ENCODE data around the gene FIGNL1.

FIGNL1 gene

GRCh38 chr7:50446542-50446960 lies 3.6 kb downstream of the FIGNL1 start:
- FAIRE-seq: no peak
- TF ChIP-seq POLR2AphosphoS5 (IDR thresholded peaks at IDR 0.05; ENCODE audit: low read depth, low read length): no peak
- DNase-seq (ENCODE audit: insufficient read length, low spot score): no peak

GRCh38 chr7:50436133-50436806 lies 13.9 kb downstream of the FIGNL1 start:
- DNase-seq (ENCODE audit: insufficient read length, low spot score): no peak
- FAIRE-seq: no peak
- TF ChIP-seq TAF1 (IDR thresholded peaks at IDR 0.05; ENCODE audit: low read depth, low read length) (no peak), SPI1 (IDR thresholded peaks at IDR 0.05; ENCODE audit: low read depth, low read length) (no peak), POU2F2 (IDR thresholded peaks at IDR 0.05; ENCODE audit: low read depth, low read length) (no peak), POLR2AphosphoS5 (IDR thresholded peaks at IDR 0.05; ENCODE audit: low read depth, low read length) (no peak), POLR2A (IDR thresholded peaks at IDR 0.05; ENCODE audit: low read depth, low read length) (no peak), PAX5 (IDR thresholded peaks at IDR 0.05; ENCODE audit: insufficient read depth, low read length, severe bottlenecking) (no peak)

DNA sequence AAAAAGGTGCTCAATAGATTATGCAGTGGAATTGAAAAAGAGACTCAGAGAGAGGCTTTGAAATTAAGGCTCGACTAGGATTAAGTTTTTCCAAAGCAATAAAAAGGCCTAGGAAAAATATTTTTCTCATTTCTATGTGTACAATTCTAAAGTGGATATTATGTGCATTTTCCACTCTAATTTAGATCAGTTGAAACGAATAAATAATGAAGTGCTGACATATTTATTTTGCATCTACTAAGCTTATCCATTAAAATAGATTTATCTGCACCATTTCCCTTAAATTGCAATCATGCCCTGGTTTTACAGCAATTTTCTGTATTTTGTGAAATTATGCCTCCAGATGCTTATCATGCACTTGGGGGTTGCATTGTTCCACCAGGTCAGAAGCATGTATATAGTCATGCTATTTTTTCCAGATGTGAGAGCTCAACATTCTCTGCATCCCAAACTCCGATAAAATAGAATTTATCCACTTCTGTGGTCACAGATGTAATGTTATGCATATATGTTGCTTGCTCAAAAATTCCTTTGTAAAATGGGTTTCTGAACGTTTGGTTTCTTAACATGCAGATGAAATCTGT lies 18.3 kb downstream of the FIGNL1 start:
- TF ChIP-seq PAX5 (IDR thresholded peaks at IDR 0.05; ENCODE audit: insufficient read depth, low read length, severe bottlenecking) (no peak), TAF1 (IDR thresholded peaks at IDR 0.05; ENCODE audit: low read depth, low read length) (no peak)
- FAIRE-seq (no peak), DNase-seq (ENCODE audit: insufficient read length, low spot score) (no peak)

- DNase-seq (ENCODE audit: insufficient read length, low spot score) (no peak), FAIRE-seq (no peak)
- TF ChIP-seq TAF1 (IDR thresholded peaks at IDR 0.05; ENCODE audit: low read depth, low read length) (no peak), POU2F2 (IDR thresholded peaks at IDR 0.05; ENCODE audit: low read depth, low read length) (no peak), SPI1 (IDR thresholded peaks at IDR 0.05; ENCODE audit: low read depth, low read length) (no peak), POLR2AphosphoS5 (IDR thresholded peaks at IDR 0.05; ENCODE audit: low read depth, low read length) (no peak)
Measured at GRCh38 chr7:50431316-50431715, 18.8 kb downstream of the FIGNL1 start.

- TF ChIP-seq PAX5 (IDR thresholded peaks at IDR 0.05; ENCODE audit: insufficient read depth, low read length, severe bottlenecking) (no peak), POLR2A (IDR thresholded peaks at IDR 0.05; ENCODE audit: low read depth, low read length) (no peak), POU2F2 (IDR thresholded peaks at IDR 0.05; ENCODE audit: low read depth, low read length) (no peak), POLR2AphosphoS5 (IDR thresholded peaks at IDR 0.05; ENCODE audit: low read depth, low read length) (no peak), TAF1 (IDR thresholded peaks at IDR 0.05; ENCODE audit: low read depth, low read length) (no peak), SPI1 (IDR thresholded peaks at IDR 0.05; ENCODE audit: low read depth, low read length) (no peak)
- DNase-seq (ENCODE audit: insufficient read length, low spot score) (no peak), FAIRE-seq (no peak)
Measured at GRCh38 chr7:50428911-50429310, 21.2 kb downstream of the FIGNL1 start.

- TF ChIP-seq PAX5 (IDR thresholded peaks at IDR 0.05; ENCODE audit: insufficient read depth, low read length, severe bottlenecking) (no peak), POU2F2 (IDR thresholded peaks at IDR 0.05; ENCODE audit: low read depth, low read length) (no peak), POLR2AphosphoS5 (IDR thresholded peaks at IDR 0.05; ENCODE audit: low read depth, low read length) (no peak), POLR2A (IDR thresholded peaks at IDR 0.05; ENCODE audit: low read depth, low read length) (no peak), TAF1 (IDR thresholded peaks at IDR 0.05; ENCODE audit: low read depth, low read length) (no peak), SPI1 (IDR thresholded peaks at IDR 0.05; ENCODE audit: low read depth, low read length) (no peak)
- no peak for FAIRE-seq
- no peak for DNase-seq (ENCODE audit: insufficient read length, low spot score)
Measured at GRCh38 chr7:50427518-50427917, 22.6 kb downstream of the FIGNL1 start.

- DNase-seq (ENCODE audit: insufficient read length, low spot score) (no peak), FAIRE-seq (no peak)
- TF ChIP-seq TAF1 (IDR thresholded peaks at IDR 0.05; ENCODE audit: low read depth, low read length): no peak
- TF ChIP-seq POLR2A (IDR thresholded peaks at IDR 0.05; ENCODE audit: low read depth, low read length): no peak
- TF ChIP-seq PAX5 (IDR thresholded peaks at IDR 0.05; ENCODE audit: insufficient read depth, low read length, severe bottlenecking): no peak
- no peak for TF ChIP-seq SPI1 (IDR thresholded peaks at IDR 0.05; ENCODE audit: low read depth, low read length)
- no peak for TF ChIP-seq POLR2AphosphoS5 (IDR thresholded peaks at IDR 0.05; ENCODE audit: low read depth, low read length)
- no peak for TF ChIP-seq POU2F2 (IDR thresholded peaks at IDR 0.05; ENCODE audit: low read depth, low read length)
Measured at GRCh38 chr7:50426280-50427045, 23.7 kb downstream of the FIGNL1 start.

DNA sequence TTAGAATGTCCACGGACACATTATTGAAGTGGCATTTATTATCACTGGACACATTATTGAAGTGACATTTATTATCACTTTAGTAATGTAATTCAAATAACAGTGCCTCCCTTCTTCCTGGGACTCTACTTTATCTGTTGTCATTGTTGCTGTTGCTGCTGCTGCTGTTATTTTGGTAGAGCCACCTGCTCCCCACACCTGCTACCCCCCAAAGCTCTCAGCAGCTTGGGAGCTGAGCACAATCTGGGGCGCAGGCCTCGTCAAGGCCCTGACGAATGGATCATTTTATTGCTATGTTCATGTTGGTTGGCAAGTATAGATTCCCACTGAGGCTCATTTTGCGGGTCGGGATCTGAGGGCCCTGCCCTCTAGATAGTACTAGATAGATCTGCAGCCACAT lies 24.8 kb downstream of the FIGNL1 start:
- TF ChIP-seq POLR2AphosphoS5 (IDR thresholded peaks at IDR 0.05; ENCODE audit: low read depth, low read length) (no peak), POU2F2 (IDR thresholded peaks at IDR 0.05; ENCODE audit: low read depth, low read length) (no peak), SPI1 (IDR thresholded peaks at IDR 0.05; ENCODE audit: low read depth, low read length) (no peak), PAX5 (IDR thresholded peaks at IDR 0.05; ENCODE audit: insufficient read depth, low read length, severe bottlenecking) (no peak), TAF1 (IDR thresholded peaks at IDR 0.05; ENCODE audit: low read depth, low read length) (no peak), POLR2A (IDR thresholded peaks at IDR 0.05; ENCODE audit: low read depth, low read length) (no peak)
- DNase-seq (ENCODE audit: insufficient read length, low spot score) (no peak), FAIRE-seq (no peak)

- no peak for FAIRE-seq
- no peak for DNase-seq (ENCODE audit: insufficient read length, low spot score)
- TF ChIP-seq POU2F2 (IDR thresholded peaks at IDR 0.05; ENCODE audit: low read depth, low read length) (no peak), PAX5 (IDR thresholded peaks at IDR 0.05; ENCODE audit: insufficient read depth, low read length, severe bottlenecking) (no peak), POLR2AphosphoS5 (IDR thresholded peaks at IDR 0.05; ENCODE audit: low read depth, low read length) (no peak), TAF1 (IDR thresholded peaks at IDR 0.05; ENCODE audit: low read depth, low read length) (no peak), SPI1 (IDR thresholded peaks at IDR 0.05; ENCODE audit: low read depth, low read length) (no peak), POLR2A (IDR thresholded peaks at IDR 0.05; ENCODE audit: low read depth, low read length) (no peak)
Measured at GRCh38 chr7:50423860-50424259, 26.3 kb downstream of the FIGNL1 start.

DNA sequence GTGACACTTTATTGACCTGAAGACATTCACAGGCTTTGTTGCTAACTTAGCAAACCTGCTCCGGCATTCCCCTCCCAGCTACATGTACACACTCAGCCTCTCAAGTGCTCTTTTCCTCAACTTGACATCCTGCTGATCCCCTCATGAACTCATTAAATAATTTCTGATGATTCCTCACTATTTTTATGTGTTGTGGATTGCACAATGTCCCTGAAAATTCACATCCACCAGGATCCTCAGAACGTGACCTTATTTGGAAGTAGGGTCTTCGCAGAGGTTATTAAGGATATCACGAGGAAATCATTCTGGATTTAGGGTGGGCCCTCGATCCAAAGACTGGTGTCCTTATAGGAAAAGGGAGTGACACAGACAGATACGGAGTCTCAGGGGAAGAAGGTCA lies 27.3 kb downstream of the FIGNL1 start:
- TF ChIP-seq TAF1 (IDR thresholded peaks at IDR 0.05; ENCODE audit: low read depth, low read length): no peak
- TF ChIP-seq SPI1 (IDR thresholded peaks at IDR 0.05; ENCODE audit: low read depth, low read length): no peak
- no peak for TF ChIP-seq POU2F2 (IDR thresholded peaks at IDR 0.05; ENCODE audit: low read depth, low read length)
- TF ChIP-seq POLR2A (IDR thresholded peaks at IDR 0.05; ENCODE audit: low read depth, low read length): no peak
- TF ChIP-seq PAX5 (IDR thresholded peaks at IDR 0.05; ENCODE audit: insufficient read depth, low read length, severe bottlenecking): no peak
- TF ChIP-seq POLR2AphosphoS5 (IDR thresholded peaks at IDR 0.05; ENCODE audit: low read depth, low read length): no peak
- DNase-seq (ENCODE audit: insufficient read length, low spot score) (no peak), FAIRE-seq (no peak)
